Measurements from ENCODE around the gene XYLT1.

XYLT1 gene

DNA sequence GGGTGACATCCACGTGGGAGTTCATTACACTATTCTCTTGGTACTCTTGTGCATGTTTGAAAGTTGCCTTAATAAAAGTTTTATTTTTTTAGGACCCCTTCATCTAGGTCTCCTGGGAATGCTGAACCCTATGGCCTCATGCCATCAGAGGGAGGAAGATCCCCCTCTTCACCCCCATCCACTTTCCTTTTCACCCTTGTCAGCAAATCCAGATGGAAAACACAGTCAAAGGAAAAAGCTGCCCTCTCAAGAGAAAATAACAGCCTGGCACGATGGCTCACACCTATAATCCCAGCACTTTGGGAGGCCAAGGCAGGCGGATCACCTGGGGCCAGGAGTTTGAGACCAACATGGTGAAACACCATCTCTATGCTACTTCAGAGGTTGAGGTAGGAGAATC lies 274.2 kb downstream of the XYLT1 start:
- no peaks in the 10 kb centered on the region for H3K27me3 ChIP-seq
- H3K27ac ChIP-seq, result no peak overlapping the region
- H3K36me3 ChIP-seq, result peaks cover 10 to 52% (median 44%) of the 10 kb centered on the region in 3 donors
- no peak for DNase-seq
- no peaks in the 10 kb centered on the region for H3K4me1 ChIP-seq
- no peaks in the 10 kb centered on the region for H3K9me3 ChIP-seq
- intact Hi-C loops (cut with DNase I; ENCODE audit: low total_unique reads), result no loop called here
- TF ChIP-seq, protein P1, sequence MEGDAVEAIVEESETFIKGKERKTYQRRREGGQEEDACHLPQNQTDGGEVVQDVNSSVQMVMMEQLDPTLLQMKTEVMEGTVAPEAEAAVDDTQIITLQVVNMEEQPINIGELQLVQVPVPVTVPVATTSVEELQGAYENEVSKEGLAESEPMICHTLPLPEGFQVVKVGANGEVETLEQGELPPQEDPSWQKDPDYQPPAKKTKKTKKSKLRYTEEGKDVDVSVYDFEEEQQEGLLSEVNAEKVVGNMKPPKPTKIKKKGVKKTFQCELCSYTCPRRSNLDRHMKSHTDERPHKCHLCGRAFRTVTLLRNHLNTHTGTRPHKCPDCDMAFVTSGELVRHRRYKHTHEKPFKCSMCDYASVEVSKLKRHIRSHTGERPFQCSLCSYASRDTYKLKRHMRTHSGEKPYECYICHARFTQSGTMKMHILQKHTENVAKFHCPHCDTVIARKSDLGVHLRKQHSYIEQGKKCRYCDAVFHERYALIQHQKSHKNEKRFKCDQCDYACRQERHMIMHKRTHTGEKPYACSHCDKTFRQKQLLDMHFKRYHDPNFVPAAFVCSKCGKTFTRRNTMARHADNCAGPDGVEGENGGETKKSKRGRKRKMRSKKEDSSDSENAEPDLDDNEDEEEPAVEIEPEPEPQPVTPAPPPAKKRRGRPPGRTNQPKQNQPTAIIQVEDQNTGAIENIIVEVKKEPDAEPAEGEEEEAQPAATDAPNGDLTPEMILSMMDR (IDR thresholded peaks at IDR 0.05), result no peak
- H3K4me3 ChIP-seq, result no peak overlapping the region

DNA sequence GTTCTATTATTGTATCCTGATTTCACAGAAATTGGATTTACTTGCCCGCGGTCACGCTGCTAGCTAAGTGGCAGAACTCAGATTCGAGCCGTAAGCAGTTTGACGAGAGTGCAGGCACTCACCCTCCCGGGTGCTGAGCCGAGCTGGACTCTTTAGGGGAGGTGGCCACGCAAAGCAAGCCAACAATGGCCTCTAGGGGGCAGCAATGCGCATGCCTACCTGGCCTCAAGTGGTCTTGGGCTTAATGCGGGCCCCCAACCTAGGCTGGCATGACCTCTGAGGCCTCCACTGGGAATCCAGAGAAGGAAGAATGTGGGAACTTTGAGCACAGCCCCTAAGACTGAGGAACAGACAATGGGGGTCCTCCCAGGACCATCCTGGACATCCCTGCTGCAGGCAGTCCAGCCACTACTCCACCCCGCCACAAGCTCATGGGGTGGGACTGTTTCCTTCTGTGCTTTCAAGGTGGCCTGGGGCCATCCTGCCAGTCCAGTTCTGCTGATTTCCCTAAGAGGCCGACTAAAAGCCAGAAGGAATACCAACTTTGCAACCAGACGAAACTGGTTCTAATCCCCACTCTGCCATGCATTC lies 276.5 kb downstream of the XYLT1 start:
- intact Hi-C loops (cut with DNase I; ENCODE audit: low total_unique reads), result no loop called here
- Histone ChIP-seq H3K4me1 (no peaks in the 10 kb centered on the region), H3K27ac (no peak overlapping the region), H3K27me3 (no peaks in the 10 kb centered on the region), H3K36me3 (peaks cover 6 to 39% (median 34%) of the 10 kb centered on the region in 3 donors), H3K4me3 (no peak overlapping the region), H3K9me3 (no peaks in the 10 kb centered on the region)
- DNase-seq, result peak; percentile 41 to 73
- TF ChIP-seq, protein P1 (IDR thresholded peaks at IDR 0.05), result peak; percentile 60 to 67

DNA sequence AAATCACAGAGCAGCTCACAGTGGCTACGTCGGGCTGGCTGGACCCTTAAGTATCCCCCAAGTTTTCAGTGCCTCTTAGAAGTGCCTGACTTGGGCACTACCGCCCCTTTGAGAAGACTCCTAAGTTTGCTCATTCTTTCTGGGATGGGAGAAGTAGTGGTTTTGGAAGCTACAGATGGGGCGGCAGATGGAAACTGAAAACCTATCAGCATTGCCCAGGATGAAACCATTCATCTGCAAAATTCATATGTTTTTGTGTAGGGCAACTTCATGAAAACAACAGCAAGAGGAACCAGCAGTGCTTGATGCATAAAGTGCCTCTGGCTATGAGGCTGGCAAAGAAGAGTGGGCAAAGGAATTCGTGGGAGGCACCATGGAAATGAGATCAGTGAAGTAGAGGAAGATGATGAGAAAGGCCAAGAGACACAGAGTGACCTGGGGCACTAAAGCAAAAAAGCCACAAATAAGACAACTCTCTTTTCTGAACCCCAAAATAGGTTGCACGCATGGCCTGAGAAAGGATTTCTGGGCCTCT lies 277.1 kb downstream of the XYLT1 start:
- Histone ChIP-seq H3K27ac (no peak overlapping the region), H3K36me3 (peaks cover 0 to 32% (median 27%) of the 10 kb centered on the region in 3 donors), H3K9me3 (no peaks in the 10 kb centered on the region), H3K4me1 (no peaks in the 10 kb centered on the region), H3K4me3 (no peak overlapping the region), H3K27me3 (no peaks in the 10 kb centered on the region)
- TF ChIP-seq, protein P1 (IDR thresholded peaks at IDR 0.05), result no peak
- intact Hi-C loops (cut with DNase I; ENCODE audit: low total_unique reads), result no loop called here
- DNase-seq, result no peak

DNA sequence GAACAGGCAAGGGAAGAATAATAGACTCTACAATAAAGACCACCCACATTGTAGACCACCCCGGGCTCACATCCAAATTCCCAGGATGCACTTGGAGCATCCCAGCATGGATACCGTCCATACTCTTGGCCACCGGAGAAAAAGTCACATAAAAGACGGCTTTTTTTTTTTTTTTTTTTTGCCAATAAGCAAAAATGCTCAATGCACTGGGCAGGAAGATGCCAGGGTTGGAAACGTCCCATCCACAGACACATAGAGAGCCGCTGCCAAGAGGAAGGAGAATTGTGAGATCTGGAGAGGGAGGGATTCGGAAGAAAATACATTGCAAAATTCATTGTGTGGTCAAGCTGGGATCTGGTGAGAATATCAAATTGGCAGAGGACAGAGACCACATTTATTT lies 286.7 kb downstream of the XYLT1 start:
- Histone ChIP-seq H3K27ac (no peak overlapping the region), H3K27me3 (no peaks in the 10 kb centered on the region), H3K4me3 (no peak overlapping the region), H3K4me1 (no peaks in the 10 kb centered on the region), H3K36me3 (peaks cover 0 to 9% (median 0%) of the 10 kb centered on the region in 3 donors), H3K9me3 (no peaks in the 10 kb centered on the region)
- TF ChIP-seq, protein P1 (IDR thresholded peaks at IDR 0.05), result no peak
- intact Hi-C loops (cut with DNase I; ENCODE audit: low total_unique reads), result no loop called here
- DNase-seq, result no peak

DNA sequence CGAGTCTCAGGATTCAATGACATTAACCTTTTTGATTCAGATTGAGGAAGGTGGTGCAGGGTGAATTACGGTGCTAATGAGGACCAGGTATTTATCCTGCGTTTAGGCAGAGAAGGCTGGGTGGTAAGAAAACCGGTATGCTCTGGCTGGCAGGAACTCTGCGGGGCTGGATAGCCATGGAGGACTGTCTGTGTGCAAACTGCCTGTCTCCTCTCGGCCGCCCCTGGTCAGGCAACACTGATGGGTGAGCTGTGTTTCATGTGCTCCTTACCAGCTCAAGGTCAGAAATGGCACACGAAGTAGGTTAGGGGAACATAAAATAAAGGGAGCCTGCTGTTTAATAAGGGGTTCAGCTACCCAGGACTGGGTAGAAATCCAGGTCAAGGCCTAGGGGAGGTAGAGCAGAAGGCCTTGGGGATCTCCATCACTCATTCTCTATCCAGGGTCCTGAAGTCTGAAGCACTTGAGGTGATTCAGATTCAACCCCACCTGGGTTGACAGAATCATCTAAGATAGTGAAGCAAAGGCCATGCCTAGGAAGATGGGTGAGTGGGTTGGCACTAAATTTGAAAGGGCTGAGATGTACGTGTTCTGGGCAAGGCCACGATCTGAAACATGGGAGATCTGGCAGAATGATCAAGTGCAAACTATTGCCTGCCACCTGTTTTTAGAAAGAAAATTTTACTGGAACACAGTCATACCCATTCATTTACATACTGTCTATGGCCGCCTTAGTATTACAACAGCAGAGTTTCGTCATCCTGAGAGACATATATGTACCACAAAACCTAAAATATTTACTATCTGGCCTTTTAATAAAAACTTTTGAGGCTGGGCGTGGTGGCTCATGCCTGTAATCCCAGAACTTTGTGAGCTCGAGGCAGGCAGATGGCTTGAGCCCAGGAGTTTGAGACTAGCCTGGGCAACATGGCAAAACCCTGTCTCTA lies 292.5 kb downstream of the XYLT1 start:
- no peaks in the 10 kb centered on the region for H3K9me3 ChIP-seq
- H3K4me3 ChIP-seq, result no peak overlapping the region
- TF ChIP-seq, protein P1 (IDR thresholded peaks at IDR 0.05), result no peak
- intact Hi-C loops (cut with DNase I; ENCODE audit: low total_unique reads), result no loop called here
- peaks cover 0 to 9% (median 4%) of the 10 kb centered on the region in 3 donors for H3K36me3 ChIP-seq
- no peaks in the 10 kb centered on the region for H3K27me3 ChIP-seq
- DNase-seq, result no peak
- no peaks in the 10 kb centered on the region for H3K4me1 ChIP-seq
- H3K27ac ChIP-seq, result no peak overlapping the region

Data from tibial artery (tissue), 4 donors.